NCI-H2029 treated with DMSO at 0.1 percent for 48 hours (cell line): ENCODE data around the gene CISD1.
A peak's percentile ranks its signal among the peaks of the same experiment; 100 is the strongest.
"Not testable (repeated sequence)": the region's sequence is repeated elsewhere in the genome, so short reads cannot be mapped to it uniquely, and the experiment has no call there.

Experiments used
- DNase-seq: peaks from one replicate; lab custom pipeline; 2025; lab: John Stamatoyannopoulos, UW

CISD1 gene

DNA sequence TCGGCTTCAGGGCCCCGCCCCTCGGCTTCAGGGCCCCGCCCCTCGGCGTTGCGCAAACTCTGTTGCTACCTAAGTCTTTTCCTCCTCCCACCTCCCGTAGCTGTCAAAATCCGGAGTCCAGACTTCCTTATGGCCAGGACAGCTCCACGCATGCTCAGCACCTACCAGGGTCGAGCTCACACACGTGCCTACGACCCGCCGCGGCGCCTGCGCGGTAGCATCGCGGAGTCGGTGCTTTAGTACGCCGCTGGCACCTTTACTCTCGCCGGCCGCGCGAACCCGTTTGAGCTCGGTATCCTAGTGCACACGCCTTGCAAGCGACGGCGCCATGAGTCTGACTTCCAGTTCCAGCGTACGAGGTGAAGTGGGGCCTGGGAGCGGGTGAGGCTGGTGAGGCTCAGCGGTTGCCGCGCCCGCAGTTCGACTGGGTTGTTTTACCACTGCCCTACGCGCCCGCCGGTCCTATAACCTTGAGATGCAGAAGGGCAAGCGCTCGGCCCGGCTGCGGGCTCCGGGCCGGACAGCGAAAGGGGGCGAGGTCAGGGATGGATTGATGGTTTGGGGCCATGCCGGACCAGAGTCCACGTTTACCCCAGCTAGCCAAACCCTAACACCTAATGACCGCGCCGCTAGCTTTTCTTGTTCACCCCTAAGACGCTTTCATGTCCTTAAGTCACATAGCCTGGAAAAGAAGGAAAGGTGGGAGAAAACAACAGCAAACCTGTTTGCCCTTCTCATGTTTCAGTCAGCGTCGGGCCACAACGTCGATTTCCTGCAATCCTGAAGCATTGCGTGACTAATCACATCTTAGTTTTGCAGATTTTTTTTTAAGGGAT lies at the start of gene CISD1:
TSS of gene CISD1 (plus strand) at position 217 of the 836 bp plus-strand sequence. CDS start at position 329, 112 bp downstream.
- DNase-seq: peak; percentile 81

DNA sequence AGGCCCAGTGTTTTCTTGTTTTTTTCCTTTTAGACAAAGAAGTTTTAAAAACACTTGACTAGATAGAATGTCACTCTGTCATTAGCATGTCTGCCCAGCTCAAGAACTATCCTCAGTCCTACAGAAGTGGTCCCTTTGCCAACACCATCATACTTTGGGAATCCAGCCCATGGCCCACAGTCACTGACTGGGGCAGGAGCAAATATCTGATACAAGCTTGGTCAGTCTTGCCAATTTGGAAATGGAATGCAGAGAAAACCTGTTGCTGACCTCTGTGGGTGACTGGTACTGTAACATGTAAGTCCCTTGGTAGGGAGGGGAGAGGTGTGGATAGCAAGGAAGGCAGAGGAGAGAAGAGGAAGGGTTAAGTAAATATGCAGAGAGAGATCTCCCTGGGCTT lies 49.1 kb upstream of the CISD1 start:
- DNase-seq: no peak

DNA sequence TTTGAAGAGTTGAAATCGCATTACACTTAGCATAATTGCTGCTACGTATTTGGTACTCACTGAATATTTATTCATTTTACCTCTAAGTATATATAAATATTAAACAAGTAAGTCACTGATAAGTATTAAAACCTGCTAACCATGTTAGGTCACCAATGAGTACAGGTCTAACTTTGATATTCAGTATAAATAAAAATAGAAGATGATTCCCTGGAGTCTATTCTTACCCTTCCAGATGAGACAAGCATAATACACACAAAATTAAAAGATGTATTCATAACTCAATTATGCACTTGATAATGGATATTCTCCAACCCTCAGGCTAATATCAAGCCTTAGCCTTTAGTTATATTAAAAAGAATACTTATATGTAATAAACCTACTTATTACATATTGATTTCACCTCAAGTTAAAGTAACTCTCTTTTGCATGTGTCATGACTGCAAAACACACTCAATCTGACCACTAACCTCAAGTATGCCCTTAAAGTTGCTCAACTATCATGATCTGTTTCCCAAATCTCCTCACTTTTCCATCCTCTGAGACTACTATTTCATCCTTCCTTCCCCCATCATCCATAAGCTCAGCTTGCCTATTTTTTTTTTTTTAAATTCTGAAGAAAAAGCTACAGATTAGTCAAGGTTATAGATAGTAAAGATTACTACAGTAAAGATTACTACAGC lies 48.1 kb upstream of the CISD1 start:
- no peak for DNase-seq

DNA sequence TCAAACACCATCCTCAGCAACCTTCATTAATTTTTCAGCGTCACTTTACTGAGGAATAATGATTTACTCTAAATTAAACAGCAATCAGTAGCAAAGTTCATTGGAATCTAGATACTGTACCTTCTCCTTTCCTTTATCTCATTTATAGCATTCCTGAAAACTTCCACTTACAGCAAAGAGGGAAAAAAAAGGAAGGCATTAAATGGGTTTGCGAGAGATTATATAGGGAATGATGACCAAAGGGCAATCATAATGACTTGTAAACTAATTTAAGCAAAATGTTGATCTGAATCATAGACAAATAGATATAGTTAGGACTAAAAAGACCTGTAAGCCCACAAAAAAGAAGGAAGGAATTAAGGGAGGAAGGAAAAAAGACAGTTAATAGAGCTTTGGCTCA lies 43.3 kb upstream of the CISD1 start:
- no peak for DNase-seq

GRCh38 chr10:58229856-58230255 lies 39.1 kb upstream of the CISD1 start:
- DNase-seq: not testable (repeated sequence)

DNA sequence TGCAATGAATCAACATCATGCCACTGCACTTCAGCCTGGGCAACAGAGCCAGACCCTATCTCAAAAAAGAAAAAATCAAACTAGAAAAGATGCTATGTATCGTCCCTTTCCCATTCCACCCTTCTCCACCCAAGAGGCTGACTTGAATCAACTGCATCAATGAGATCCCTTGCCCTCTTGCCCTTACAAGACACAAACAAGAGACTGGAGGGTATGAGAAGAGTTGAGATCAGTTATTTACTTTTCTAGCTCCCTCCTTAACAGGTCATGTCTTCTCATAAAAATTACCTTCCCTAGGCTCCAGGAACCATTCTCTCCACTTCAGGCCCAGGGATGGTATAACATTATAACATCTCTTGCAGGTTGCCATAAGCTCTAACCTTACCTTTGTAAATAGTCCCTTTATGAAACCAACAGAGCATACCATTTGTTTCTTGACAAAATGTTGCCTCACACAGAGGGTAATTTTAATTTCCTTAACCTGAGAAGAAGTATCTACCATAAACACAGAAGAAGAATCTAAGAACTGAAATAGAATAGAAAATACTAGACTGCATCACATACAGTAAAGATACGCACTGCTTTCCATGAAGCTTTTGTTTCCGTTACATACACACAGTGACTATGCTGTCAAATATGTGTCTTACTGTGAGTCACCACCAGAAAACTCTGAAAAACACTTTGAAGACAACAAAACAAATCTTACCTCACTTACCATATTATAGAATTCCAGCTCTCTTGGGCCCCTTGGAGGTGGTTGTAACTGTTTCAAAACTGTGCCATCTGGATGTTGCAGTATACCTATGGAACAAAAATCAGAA lies 31.7 kb upstream of the CISD1 start:
- no peak for DNase-seq

DNA sequence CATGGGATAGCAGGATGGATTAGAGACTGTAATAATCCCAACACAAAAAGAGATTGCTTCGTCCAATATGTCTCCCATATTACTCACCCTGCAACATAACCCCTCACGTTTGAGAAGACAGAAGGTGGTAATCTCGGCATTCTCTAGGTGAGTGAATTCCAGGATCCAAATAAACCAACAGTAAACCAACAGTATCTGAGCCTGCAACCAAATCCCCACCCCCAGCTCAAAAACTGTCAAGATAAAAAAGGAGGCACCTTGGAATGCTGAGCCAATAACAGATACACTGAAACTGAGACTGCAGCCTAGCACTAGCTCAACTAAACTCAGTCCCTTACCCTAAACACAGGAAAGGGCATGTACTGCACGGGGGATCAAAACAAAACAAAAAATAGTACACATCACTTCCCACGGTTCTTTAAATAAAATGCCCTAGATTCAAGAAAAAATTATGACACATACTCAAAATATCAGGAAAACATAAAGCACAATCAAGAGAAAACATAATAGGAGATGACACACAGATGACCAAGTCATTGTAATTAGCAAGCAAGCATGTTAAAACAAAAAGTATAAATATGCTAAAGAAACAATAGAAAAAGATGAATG lies 29.3 kb upstream of the CISD1 start:
- DNase-seq: no peak

- DNase-seq: no peak
These were observed 28.4 kb upstream of the CISD1 start for GRCh38 chr10:58240531-58240930.

GRCh38 chr10:58241346-58241745 lies 27.6 kb upstream of the CISD1 start:
- no peak for DNase-seq

- no peak for DNase-seq
These were observed 25.7 kb upstream of the CISD1 start for GRCh38 chr10:58243269-58243668.

DNA sequence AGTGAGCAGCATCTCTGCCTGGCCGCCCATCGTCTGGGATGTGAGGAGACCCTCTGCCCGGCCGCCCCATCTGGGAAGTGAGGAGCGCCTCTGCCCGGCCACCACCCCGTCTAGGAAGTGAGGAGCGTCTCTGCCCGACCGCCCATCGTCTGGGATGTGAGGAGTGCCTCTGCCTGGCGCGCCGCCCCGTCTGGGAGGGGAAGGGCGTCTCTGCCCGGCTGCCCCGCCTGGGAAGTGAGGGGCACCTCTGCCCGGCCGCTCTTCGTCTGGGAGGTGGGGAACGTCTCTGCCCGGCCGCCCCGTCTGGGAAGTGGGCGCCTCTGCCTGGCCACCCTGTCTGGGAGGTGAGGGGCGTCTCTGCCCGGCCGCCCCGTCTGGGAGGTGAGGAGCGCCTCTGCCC lies 25.2 kb upstream of the CISD1 start:
- DNase-seq: not testable (repeated sequence)

GRCh38 chr10:58244242-58244641 lies 24.7 kb upstream of the CISD1 start:
- not testable (repeated sequence) for DNase-seq

GRCh38 chr10:58244666-58245065 lies 24.3 kb upstream of the CISD1 start:
- DNase-seq: not testable (repeated sequence)

- no peak for DNase-seq
These were observed 15.8 kb upstream of the CISD1 start for GRCh38 chr10:58253184-58253583.

GRCh38 chr10:58254644-58255043 lies 14.3 kb upstream of the CISD1 start:
- DNase-seq: no peak

DNA sequence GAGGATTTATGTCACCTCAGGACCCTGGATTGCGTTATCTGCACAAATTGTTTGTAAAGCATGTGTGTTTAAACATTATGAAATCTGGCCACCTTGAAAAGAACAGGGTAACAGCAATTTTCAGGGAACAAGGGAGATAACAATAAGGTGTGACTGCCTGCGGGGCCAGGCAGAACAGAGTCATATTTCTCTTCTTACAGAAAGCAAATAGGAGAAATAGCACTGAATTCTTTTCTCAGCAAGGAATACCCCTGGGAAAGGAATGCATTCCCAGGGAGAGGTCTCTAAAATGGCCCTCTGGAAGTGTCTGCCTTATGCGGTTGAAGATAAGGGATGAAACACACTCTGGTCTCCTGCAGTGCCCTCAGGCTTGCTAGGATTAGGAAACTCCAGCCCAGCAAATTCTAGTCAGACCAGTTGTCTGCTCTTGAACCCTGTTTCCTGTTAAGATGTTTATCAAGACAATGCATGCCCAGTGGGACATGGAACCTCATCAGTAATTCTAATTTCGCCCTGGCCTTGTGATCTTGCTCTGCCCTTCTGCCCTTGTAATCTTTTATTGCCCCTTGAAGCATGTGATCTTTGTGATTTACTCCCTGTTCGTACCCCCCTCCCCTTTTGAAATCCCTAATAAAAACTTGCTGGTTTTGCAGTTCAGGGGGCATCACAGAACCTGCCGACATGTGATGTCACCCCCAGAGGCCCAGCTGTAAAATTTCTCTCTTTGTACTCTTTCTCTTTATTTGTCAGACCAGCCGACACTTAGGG lies 12.8 kb upstream of the CISD1 start:
- not testable (repeated sequence) for DNase-seq

DNA sequence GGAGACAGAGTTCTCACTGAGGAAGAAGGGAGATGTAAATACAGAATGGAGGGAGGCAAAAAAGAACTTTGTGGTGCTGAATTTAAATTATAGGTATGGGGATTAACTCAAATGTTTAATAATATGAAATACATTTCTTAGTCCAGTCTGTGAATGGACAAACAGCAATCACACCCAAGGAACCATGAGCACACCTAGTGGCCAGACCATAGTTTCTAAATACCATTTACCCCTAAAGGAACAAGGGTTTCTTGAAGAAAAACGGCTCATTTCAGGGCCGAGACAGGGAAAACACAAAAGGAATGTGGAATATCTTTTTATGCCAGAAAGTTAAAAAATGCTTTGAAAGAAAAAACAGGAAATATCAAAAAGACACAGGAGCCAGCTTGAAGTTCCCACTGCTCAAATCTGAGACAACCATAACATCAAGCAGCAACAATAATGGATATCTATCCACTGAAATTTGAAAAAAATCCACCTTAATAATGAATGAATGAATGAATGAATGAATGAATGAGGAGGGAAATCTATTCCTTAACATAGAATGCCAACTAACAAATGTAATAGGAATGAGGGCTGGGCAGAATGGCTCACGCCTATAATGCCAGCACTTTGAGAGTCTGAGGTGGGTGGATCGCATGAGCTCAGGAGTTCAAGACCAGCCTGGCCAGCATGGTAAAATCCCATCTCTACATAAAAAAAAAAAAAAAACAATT lies 9.8 kb upstream of the CISD1 start:
- no peak for DNase-seq

- DNase-seq: no peak
These were observed 8.6 kb upstream of the CISD1 start for GRCh38 chr10:58260334-58260733.

DNA sequence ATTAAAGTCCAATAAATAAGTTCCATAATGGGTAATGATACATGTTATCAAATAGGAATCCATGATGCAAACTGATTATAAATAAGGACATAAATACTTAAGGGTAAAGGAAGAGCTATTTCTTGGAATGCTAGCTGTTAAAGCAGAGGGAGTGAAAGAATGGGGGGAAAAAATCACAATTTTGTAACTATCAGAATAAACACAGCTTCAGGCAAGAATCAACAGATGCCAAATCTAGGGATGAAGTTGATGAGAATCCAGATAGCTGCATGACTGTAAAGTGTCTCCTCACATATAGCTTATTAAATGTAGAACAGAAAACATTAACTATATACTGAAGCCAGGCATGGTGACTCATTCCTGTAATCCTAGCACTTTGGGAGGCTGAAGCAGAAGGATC lies 6.2 kb upstream of the CISD1 start:
- no peak for DNase-seq

DNA sequence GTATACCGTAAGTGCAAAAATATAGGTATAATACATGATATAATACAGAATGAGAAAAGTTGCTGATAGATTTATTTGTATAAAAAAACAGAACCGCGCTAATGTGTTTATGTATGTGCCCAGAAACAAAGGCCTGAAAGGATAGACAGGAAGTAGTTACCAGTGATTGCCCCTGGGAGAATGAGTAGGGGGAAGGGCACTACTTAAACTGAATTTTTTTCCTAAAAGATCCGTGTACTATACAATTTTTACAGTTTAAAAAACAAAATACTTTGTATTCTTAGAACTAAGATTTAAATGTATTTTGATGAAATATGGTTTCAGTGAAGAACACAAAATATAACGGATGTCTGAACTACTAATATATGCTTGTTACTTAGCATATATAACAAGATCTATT lies 4.2 kb upstream of the CISD1 start:
- peak; percentile 18 for DNase-seq

- no peak for DNase-seq
These were observed 3.7 kb upstream of the CISD1 start for GRCh38 chr10:58265249-58265648.
